Gastrocnemius medialis (tissue), 4 donors: ENCODE data around the gene DHX36. TPM values are rescaled to one million over a fixed set of nuclear protein-coding genes. Genes with fewer than 3 reads are reported as not detected.

Source experiments
- ATAC-seq, 2 donors: fragments of 150-250 bp; one replicate each; pipeline ENCODE4 v1.9.1; 2016
- DNase-seq, 2 donors: peaks; one replicate each; pipeline ENCODE4 v3.0.0-alpha.2; 2019
- H3K27ac ChIP-seq, 4 donors: fragments of 200-600 bp; sonication (generic); 1 replicate in 1 of 4; 2 replicates in 3 of 4; pipeline ENCODE4 v1.5.1; 2016 to 2018; ENCODE audit warnings: mild to moderate bottlenecking in 2 of 4, moderate library complexity in 1 of 4
- H3K27me3 ChIP-seq, 3 donors: fragments of 200-600 bp; sonication (generic) in 2 of 3; 1 replicate in 1 of 3; 2 replicates in 2 of 3; pipeline versions ENCODE4 v1.5.1 to v1.6.0; 2016 to 2019; ENCODE audit warnings: mild to moderate bottlenecking in 1 of 3, moderate library complexity in 1 of 3
- H3K36me3 ChIP-seq, 2 donors: fragments of 200-600 bp; sonication (generic) in 1 of 2; one replicate each; pipeline ENCODE4 v1.5.1; 2017 to 2018
- H3K4me1 ChIP-seq, 2 donors: fragments of 200-600 bp; sonication (generic) in 1 of 2; one replicate each; pipeline ENCODE4 v1.5.1; 2016 to 2017; ENCODE audit warnings: mild to moderate bottlenecking in 2 of 2
- H3K4me3 ChIP-seq, 4 donors: fragments of 200-600 bp; sonication (generic) in 3 of 4; 1 replicate in 1 of 4; 2 replicates in 3 of 4; pipeline ENCODE4 v1.5.1; 2016 to 2019; ENCODE audit warnings: mild to moderate bottlenecking in 2 of 4
- H3K9me3 ChIP-seq, 3 donors: fragments of 200-600 bp; sonication (generic) in 2 of 3; 1 replicate in 1 of 3; 2 replicates in 2 of 3; pipeline ENCODE4 v1.5.1; 2016 to 2019
- CTCF ChIP-seq, 5 experiments: fragments of 450-650 bp in 3 of 5; fragments of 200-600 bp in 2 of 5; sonication (generic) in 2 of 5; IDR thresholded peaks in 4 of 5; conservative IDR thresholded peaks in 1 of 5; 1 replicate in 4 of 5; 2 replicates in 1 of 5; pipeline ENCODE4 v1.5.1; 2016 to 2019; ENCODE audit warnings: antibody characterized with exemption in 5 of 5, mild to moderate bottlenecking in 3 of 5, moderate library complexity in 3 of 5
- POLR2A ChIP-seq, 2 donors: fragments of 450-650 bp; IDR thresholded peaks; one replicate each; pipeline ENCODE4 v1.6.1; 2017; ENCODE audit warnings: antibody characterized with exemption in 2 of 2, mild to moderate bottlenecking in 2 of 2, moderate library complexity in 2 of 2
- in situ Hi-C, 4 donors: fragments of 200-750 bp; cut with MboI; loops; one replicate each; pipeline versions ENCODE4 v1.15.0 to v1.8.0; 2017; ENCODE audit warnings: low sequenced_read_pairs in 4 of 4
- intact Hi-C: fragments of 100-400 bp; cut with DNase I; formaldehyde crosslinking; loops from one replicate; pipeline ENCODE4 v1.15.1; 2023; ENCODE audit warnings: low total_unique reads
- total RNA-seq, 4 donors: library from RNA; depleted of rRNA; stranded (reverse); fragments of >200 nt; gene quantifications; one replicate each; pipeline versions ENCODE4 v1.1.0 to v1.2.3, GENCODE V29; 2016

Gene DHX36
- total RNA-seq, 4 donors from 2014 or later: 59.0 to 211 (median 143) TPM

- no peaks in the 10 kb centered on the region for H3K4me1 ChIP-seq
- no peaks in the 10 kb centered on the region for H3K9me3 ChIP-seq
- H3K27me3 ChIP-seq: no peaks in the 10 kb centered on the region
- no peaks in the 10 kb centered on the region for H3K36me3 ChIP-seq
- in situ Hi-C loops (loop anchor here (5.0 to 25.0 kb wide), 5 partner anchors 986 to 1366 kb away; no protein-coding TSS in a partner anchor), intact Hi-C loops (loop anchor here (5.0 kb wide), 2 partner anchors 984 to 1364 kb away; no protein-coding TSS in a partner anchor)
- no peak overlapping the region for H3K4me3 ChIP-seq
- TF ChIP-seq POLR2A (IDR thresholded peaks at IDR 0.05) (no peak), CTCF (IDR thresholded peaks at IDR 0.05 in 4 of 5, conservative IDR thresholded peaks at IDR 0.05 in 1 of 5) (no peak)
- H3K27ac ChIP-seq: no peak overlapping the region
- no peak for ATAC-seq
- no peak for DNase-seq
These were observed 14.3 kb upstream of the DHX36 start for GRCh38 chr3:154338570-154338969.

GRCh38 chr3:154338008-154338407 lies 13.7 kb upstream of the DHX36 start:
- DNase-seq (no peak), ATAC-seq (no peak)
- no peak for TF ChIP-seq CTCF (IDR thresholded peaks at IDR 0.05 in 4 of 5, conservative IDR thresholded peaks at IDR 0.05 in 1 of 5)
- no peak for TF ChIP-seq POLR2A (IDR thresholded peaks at IDR 0.05)
- Histone ChIP-seq H3K4me3 (no peak overlapping the region), H3K27ac (no peak overlapping the region), H3K9me3 (no peaks in the 10 kb centered on the region), H3K4me1 (no peaks in the 10 kb centered on the region), H3K27me3 (no peaks in the 10 kb centered on the region), H3K36me3 (no peaks in the 10 kb centered on the region)
- in situ Hi-C loops (loop anchor here (5.0 to 25.0 kb wide), 5 partner anchors 987 to 1367 kb away; no protein-coding TSS in a partner anchor), intact Hi-C loops (loop anchor here (5.0 kb wide), 2 partner anchors 984 to 1364 kb away; no protein-coding TSS in a partner anchor)

- H3K27ac ChIP-seq: no peak overlapping the region
- peak in 1 of 2 donors; percentile 54 for ATAC-seq
These were observed 10.7 kb upstream of the DHX36 start for GRCh38 chr3:154334973-154335420.

GRCh38 chr3:154327871-154328270 lies 3.6 kb upstream of the DHX36 start:
- no peak overlapping the region for H3K4me3 ChIP-seq
- peaks cover 14% of the 10 kb centered on the region in 2 donors for H3K4me1 ChIP-seq
- DNase-seq (no peak), ATAC-seq (no peak)
- H3K27ac ChIP-seq: no peak overlapping the region
- no peaks in the 10 kb centered on the region for H3K9me3 ChIP-seq
- intact Hi-C loops: loop anchor here (10.0 kb wide), 3 partner anchors 907 to 1527 kb away; partner anchors contain the start of genes RAP2B and SLC33A1
- peaks cover 0 to 3% (median 0%) of the 10 kb centered on the region in 3 donors for H3K27me3 ChIP-seq
- TF ChIP-seq CTCF (IDR thresholded peaks at IDR 0.05 in 4 of 5, conservative IDR thresholded peaks at IDR 0.05 in 1 of 5): no peak
- TF ChIP-seq POLR2A (IDR thresholded peaks at IDR 0.05): no peak
- H3K36me3 ChIP-seq: no peaks in the 10 kb centered on the region
- in situ Hi-C loops: loop anchor here in 3 of 4 donors (25.0 kb wide), 2 partner anchors 1009 to 1359 kb away; no protein-coding TSS in a partner anchor

More at GRCh38 chr3:154334973-154335420, 10.7 kb upstream of the DHX36 start:
- intact Hi-C loops: loop anchor here (5.0 kb wide), 2 partner anchors 987 to 1367 kb away; no protein-coding TSS in a partner anchor
- Histone ChIP-seq H3K9me3 (no peaks in the 10 kb centered on the region), H3K4me3 (no peak overlapping the region), H3K36me3 (no peaks in the 10 kb centered on the region), H3K27me3 (peaks cover 0 to 3% (median 0%) of the 10 kb centered on the region in 3 donors), H3K4me1 (no peaks in the 10 kb centered on the region)
- DNase-seq: no peak
- in situ Hi-C loops: loop anchor here (5.0 to 25.0 kb wide), 5 partner anchors 990 to 1370 kb away; no protein-coding TSS in a partner anchor
- TF ChIP-seq POLR2A (IDR thresholded peaks at IDR 0.05) (no peak), CTCF (IDR thresholded peaks at IDR 0.05 in 4 of 5, conservative IDR thresholded peaks at IDR 0.05 in 1 of 5) (peak; percentile 34 to 68 (median 42))
